HepG2 (cell line): Measurements from ENCODE around the gene CBFA2T2. TPM values are rescaled to one million over a fixed set of nuclear protein-coding genes. Genes with fewer than 3 reads are reported as not detected.

Source experiments
- KDM2A ChIP-seq: sonication (generic); formaldehyde crosslinking; IDR thresholded peaks from 2 replicates; pipeline ENCODE4 v1.4.0; 2020; ENCODE audit warnings: low read depth, missing genetic modification reagents, borderline replicate concordance
- KLF11 ChIP-seq: IDR thresholded peaks from 2 replicates; pipeline ENCODE4 v1.6.1; 2016; ENCODE audit warnings: missing compliant biosample characterization
- NFATC3 ChIP-seq: sonication (generic); formaldehyde crosslinking; IDR thresholded peaks from 2 replicates; pipeline ENCODE4 v1.5.1; 2020; ENCODE audit warnings: mild to moderate bottlenecking, missing genetic modification reagents
- NFE2L2 ChIP-seq: fragments of 150-350 bp; IDR thresholded peaks from 2 replicates; pipeline ENCODE4 v1.6.1; 2014; ENCODE audit warnings: low read length
- PAWR ChIP-seq: sonication (generic); formaldehyde crosslinking; IDR thresholded peaks from 2 replicates; pipeline ENCODE4 v1.4.0; 2020; ENCODE audit warnings: missing genetic modification reagents, mild to moderate bottlenecking, borderline replicate concordance
- PAX8 ChIP-seq: sonication (generic); formaldehyde crosslinking; IDR thresholded peaks from 2 replicates; pipeline ENCODE4 v1.8.0; 2022; ENCODE audit warnings: mild to moderate bottlenecking, missing genetic modification reagents, borderline replicate concordance
- PLRG1 ChIP-seq: fragments of 450-650 bp; conservative IDR thresholded peaks from 2 replicates; pipeline ENCODE4 v1.6.1; 2016
- POGZ ChIP-seq: sonication (generic); formaldehyde crosslinking; IDR thresholded peaks from 2 replicates; pipeline ENCODE4 v1.4.0; 2020; ENCODE audit warnings: mild to moderate bottlenecking, missing genetic modification reagents
- RFX1 ChIP-seq: fragments of 450-650 bp; IDR thresholded peaks from 2 replicates; pipeline ENCODE4 v1.6.1; 2017
- SCMH1 ChIP-seq: sonication (generic); formaldehyde crosslinking; IDR thresholded peaks from 2 replicates; pipeline ENCODE4 v1.9.0; 2021; ENCODE audit warnings: missing genetic modification reagents, mild to moderate bottlenecking, borderline replicate concordance
- TAF15 ChIP-seq: fragments of 200-400 bp; formaldehyde crosslinking; IDR thresholded peaks from one replicate; pipeline ENCODE4 v1.6.1; 2018; ENCODE audit warnings: mild to moderate bottlenecking, low read depth, low read length; ENCODE audit not compliant: poor library complexity, severe bottlenecking
- TCF12 ChIP-seq, 2 experiments: fragments of 450-650 bp in 1 of 2; sonication (generic) in 1 of 2; formaldehyde crosslinking in 1 of 2; IDR thresholded peaks; 2 replicates each; pipeline versions ENCODE4 v1.6.1 to v1.8.0; 2017 to 2022; ENCODE audit warnings: antibody characterized with exemption in 1 of 2, mild to moderate bottlenecking in 1 of 2, missing genetic modification reagents in 1 of 2, moderate library complexity in 1 of 2
- ZFAT ChIP-seq: sonication (generic); formaldehyde crosslinking; conservative IDR thresholded peaks from 2 replicates; pipeline ENCODE4 v1.8.1; 2023; ENCODE audit warnings: missing genetic modification reagents, inconsistent platforms
- ZNF253 ChIP-seq: sonication (generic); formaldehyde crosslinking; IDR thresholded peaks from 2 replicates; pipeline ENCODE4 v1.8.0; 2022; ENCODE audit warnings: mild to moderate bottlenecking, missing genetic modification reagents, borderline replicate concordance
- ZNF264 ChIP-seq: sonication (generic); formaldehyde crosslinking; IDR thresholded peaks from 2 replicates; pipeline ENCODE4 v1.4.0; 2020; ENCODE audit warnings: missing genetic modification reagents
- ZNF761 ChIP-seq: sonication (generic); formaldehyde crosslinking; conservative IDR thresholded peaks from 2 replicates; pipeline ENCODE4 v1.4.0; 2020; ENCODE audit warnings: mild to moderate bottlenecking, missing genetic modification reagents
- ZNF790 ChIP-seq: sonication (generic); formaldehyde crosslinking; IDR thresholded peaks from 2 replicates; pipeline ENCODE4 v1.8.0; 2022; ENCODE audit warnings: missing genetic modification reagents, mild to moderate bottlenecking, borderline replicate concordance
- ZSCAN25 ChIP-seq: sonication (generic); formaldehyde crosslinking; IDR thresholded peaks from 2 replicates; pipeline ENCODE4 v1.8.0; 2022; ENCODE audit warnings: mild to moderate bottlenecking, missing genetic modification reagents
- ZSCAN30 ChIP-seq: sonication (generic); formaldehyde crosslinking; IDR thresholded peaks from 2 replicates; pipeline ENCODE4 v1.5.0; 2020; ENCODE audit warnings: mild to moderate bottlenecking, missing genetic modification reagents
- polyA plus RNA-seq, 8 experiments: library from polyadenylated mRNA; depleted of rRNA in 3 of 8; stranded (reverse) in 7 of 8; unstranded in 1 of 8; fragments of >200 nt; fragmentation: Illumina TruSeq in 4 of 8; extraction: Trizol in 4 of 8; gene quantifications; 2 replicates each; pipeline versions ENCODE4 v1.2.1 to v1.2.3, GENCODE V29; 2011 to 2016; ENCODE audit warnings: low read depth in 4 of 8, missing spikeins in 1 of 8, mixed read lengths in 1 of 8; ENCODE audit not compliant: insufficient read depth in 1 of 8
- total RNA-seq, 5 experiments: library from RNA; depleted of rRNA; stranded (reverse); fragments of >200 nt; fragmentation: Illumina TruSeq; extraction: Trizol; gene quantifications; 2 replicates each; pipeline ENCODE4 v1.2.3, GENCODE V29; 2016; ENCODE audit warnings: low read depth in 1 of 5
- TF ChIP-seq, protein P1 (sequence below): sonication (generic); formaldehyde crosslinking; IDR thresholded peaks from 2 replicates; pipeline ENCODE4 v1.8.0; 2022; ENCODE audit warnings: mild to moderate bottlenecking, missing genetic modification reagents, moderate library complexity
- TF ChIP-seq, protein P2 (sequence below): sonication (generic); formaldehyde crosslinking; IDR thresholded peaks from 2 replicates; pipeline ENCODE4 v1.5.0; 2020; ENCODE audit warnings: mild to moderate bottlenecking, missing genetic modification reagents
- TF ChIP-seq, protein P3 (sequence below): sonication (generic); formaldehyde crosslinking; IDR thresholded peaks from 2 replicates; pipeline ENCODE4 v1.8.1; 2023; ENCODE audit warnings: mild to moderate bottlenecking, missing genetic modification reagents
- TF ChIP-seq, protein P4 (sequence below): IDR thresholded peaks from 2 replicates; pipeline ENCODE4 v1.6.1; 2016; ENCODE audit warnings: mild to moderate bottlenecking, missing biosample characterization, missing genetic modification reagents
- TF ChIP-seq, protein P5 (sequence below): sonication (generic); formaldehyde crosslinking; IDR thresholded peaks from 2 replicates; pipeline ENCODE4 v1.4.0; 2020; ENCODE audit warnings: missing genetic modification reagents, borderline replicate concordance

Gene CBFA2T2
- total and polyA plus RNA-seq, 2 of the 13 experiments (the other 11 are each of a cell fraction or from before 2014, with no cell fraction given), result 6.3 to 21.2 TPM

DNA sequence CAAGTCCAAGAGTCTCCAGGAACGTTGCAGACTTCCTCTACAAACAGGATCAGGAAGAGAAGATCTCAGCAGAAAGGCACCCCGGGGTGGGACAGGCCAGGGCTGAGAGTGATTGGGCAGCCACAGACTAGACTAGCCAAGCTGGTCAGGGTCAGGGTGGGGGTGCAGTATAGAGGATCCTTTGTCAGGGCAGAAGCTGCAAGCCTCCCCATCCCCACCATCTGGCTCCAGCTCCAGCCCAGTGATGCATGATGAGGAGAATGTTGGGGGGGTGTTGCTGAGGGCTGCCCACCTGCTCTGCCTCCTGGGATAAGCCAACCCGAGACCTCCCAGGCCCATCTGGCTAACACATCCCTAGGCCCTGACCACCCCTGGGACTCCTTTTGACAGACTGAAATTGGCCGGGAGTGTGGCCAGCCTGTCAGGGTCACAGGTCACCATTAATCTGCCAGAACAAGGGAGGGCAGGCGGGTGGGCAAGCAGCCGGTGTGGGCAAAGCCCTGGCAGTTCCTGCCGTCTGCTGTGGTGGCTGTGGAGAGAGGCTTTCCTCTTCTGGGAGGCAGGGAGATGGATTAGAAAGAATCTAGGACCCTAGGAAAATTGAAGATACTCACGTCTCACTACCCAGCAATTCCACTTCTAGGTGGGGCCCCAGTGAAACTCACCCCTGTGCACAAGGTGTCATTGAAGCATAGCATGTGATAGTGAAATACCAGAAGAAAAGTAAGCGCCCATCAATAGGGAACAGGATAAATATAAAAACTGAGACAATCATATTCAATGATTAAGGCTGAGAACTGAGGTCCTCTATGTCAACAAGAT lies 24.2 kb upstream of the CBFA2T2 start (continued):
- TF ChIP-seq, protein P1, sequence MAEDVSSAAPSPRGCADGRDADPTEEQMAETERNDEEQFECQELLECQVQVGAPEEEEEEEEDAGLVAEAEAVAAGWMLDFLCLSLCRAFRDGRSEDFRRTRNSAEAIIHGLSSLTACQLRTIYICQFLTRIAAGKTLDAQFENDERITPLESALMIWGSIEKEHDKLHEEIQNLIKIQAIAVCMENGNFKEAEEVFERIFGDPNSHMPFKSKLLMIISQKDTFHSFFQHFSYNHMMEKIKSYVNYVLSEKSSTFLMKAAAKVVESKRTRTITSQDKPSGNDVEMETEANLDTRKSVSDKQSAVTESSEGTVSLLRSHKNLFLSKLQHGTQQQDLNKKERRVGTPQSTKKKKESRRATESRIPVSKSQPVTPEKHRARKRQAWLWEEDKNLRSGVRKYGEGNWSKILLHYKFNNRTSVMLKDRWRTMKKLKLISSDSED, result no peak
- no peak for TF ChIP-seq TAF15
- no peak for TF ChIP-seq RFX1
- TF ChIP-seq, protein P2, sequence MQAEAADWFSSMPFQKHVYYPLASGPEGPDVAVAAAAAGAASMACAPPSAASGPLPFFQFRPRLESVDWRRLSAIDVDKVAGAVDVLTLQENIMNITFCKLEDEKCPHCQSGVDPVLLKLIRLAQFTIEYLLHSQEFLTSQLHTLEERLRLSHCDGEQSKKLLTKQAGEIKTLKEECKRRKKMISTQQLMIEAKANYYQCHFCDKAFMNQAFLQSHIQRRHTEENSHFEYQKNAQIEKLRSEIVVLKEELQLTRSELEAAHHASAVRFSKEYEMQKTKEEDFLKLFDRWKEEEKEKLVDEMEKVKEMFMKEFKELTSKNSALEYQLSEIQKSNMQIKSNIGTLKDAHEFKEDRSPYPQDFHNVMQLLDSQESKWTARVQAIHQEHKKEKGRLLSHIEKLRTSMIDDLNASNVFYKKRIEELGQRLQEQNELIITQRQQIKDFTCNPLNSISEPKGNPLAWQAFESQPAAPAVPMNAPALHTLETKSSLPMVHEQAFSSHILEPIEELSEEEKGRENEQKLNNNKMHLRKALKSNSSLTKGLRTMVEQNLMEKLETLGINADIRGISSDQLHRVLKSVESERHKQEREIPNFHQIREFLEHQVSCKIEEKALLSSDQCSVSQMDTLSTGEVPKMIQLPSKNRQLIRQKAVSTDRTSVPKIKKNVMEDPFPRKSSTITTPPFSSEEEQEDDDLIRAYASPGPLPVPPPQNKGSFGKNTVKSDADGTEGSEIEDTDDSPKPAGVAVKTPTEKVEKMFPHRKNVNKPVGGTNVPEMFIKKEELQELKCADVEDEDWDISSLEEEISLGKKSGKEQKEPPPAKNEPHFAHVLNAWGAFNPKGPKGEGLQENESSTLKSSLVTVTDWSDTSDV (CRISPR knock-in tag), result no peak
- TF ChIP-seq TCF12 (IDR thresholded peaks at IDR 0.05), result no peak
- no peak for TF ChIP-seq TCF12 (CRISPR knock-in tag; IDR thresholded peaks at IDR 0.05)
- no peak for TF ChIP-seq SCMH1 (CRISPR knock-in tag)
- TF ChIP-seq ZSCAN25 (CRISPR knock-in tag), result no peak
- no peak for TF ChIP-seq ZNF264 (CRISPR knock-in tag)
- TF ChIP-seq ZFAT (CRISPR knock-in tag), result no peak
- TF ChIP-seq, protein P3, sequence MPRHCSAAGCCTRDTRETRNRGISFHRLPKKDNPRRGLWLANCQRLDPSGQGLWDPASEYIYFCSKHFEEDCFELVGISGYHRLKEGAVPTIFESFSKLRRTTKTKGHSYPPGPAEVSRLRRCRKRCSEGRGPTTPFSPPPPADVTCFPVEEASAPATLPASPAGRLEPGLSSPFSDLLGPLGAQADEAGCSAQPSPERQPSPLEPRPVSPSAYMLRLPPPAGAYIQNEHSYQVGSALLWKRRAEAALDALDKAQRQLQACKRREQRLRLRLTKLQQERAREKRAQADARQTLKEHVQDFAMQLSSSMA (CRISPR knock-in tag), result no peak
- no peak for TF ChIP-seq KDM2A (CRISPR knock-in tag)
- TF ChIP-seq ZNF790, result no peak
- no peak for TF ChIP-seq NFATC3 (CRISPR knock-in tag)
- no peak for TF ChIP-seq NFE2L2
- TF ChIP-seq, protein P4, sequence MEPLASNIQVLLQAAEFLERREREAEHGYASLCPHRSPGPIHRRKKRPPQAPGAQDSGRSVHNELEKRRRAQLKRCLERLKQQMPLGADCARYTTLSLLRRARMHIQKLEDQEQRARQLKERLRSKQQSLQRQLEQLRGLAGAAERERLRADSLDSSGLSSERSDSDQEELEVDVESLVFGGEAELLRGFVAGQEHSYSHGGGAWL (CRISPR knock-in tag), result no peak
- TF ChIP-seq POGZ (CRISPR knock-in tag), result no peak
- TF ChIP-seq ZNF761 (CRISPR knock-in tag), result no peak
- TF ChIP-seq PAX8, result no peak
- TF ChIP-seq, protein P5, sequence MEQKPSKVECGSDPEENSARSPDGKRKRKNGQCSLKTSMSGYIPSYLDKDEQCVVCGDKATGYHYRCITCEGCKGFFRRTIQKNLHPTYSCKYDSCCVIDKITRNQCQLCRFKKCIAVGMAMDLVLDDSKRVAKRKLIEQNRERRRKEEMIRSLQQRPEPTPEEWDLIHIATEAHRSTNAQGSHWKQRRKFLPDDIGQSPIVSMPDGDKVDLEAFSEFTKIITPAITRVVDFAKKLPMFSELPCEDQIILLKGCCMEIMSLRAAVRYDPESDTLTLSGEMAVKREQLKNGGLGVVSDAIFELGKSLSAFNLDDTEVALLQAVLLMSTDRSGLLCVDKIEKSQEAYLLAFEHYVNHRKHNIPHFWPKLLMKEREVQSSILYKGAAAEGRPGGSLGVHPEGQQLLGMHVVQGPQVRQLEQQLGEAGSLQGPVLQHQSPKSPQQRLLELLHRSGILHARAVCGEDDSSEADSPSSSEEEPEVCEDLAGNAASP (CRISPR knock-in tag), result no peak
- TF ChIP-seq PLRG1, result no peak
- no peak for TF ChIP-seq KLF11 (CRISPR knock-in tag)
- TF ChIP-seq ZNF253 (CRISPR knock-in tag), result no peak
- no peak for TF ChIP-seq PAWR (CRISPR knock-in tag)
- TF ChIP-seq ZSCAN30, result no peak
